ENCODE results near the gene FPR2.
"Not testable (repeated sequence)": the region's sequence is repeated elsewhere in the genome, so short reads cannot be mapped to it uniquely, and the experiment has no call there.

FPR2 gene

DNA sequence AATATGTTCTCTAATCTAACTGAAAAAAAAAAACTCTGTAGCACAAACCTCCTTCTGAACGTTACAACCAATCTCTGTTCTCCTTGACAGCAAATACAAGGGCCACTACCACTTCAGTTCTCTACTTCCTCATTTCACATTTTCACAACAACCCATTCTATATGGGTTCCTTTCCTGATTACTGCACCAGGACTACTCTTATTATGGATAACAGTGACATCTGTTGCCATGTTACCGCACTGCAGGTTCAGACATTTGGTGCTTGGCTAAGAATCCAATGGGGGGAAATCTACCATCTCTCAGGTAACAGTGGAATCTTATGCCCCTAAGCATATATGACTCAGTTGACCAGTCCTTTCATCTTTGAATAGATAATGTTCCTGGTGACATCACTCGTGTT is 22.4 kb downstream of the FPR2 start:
- no peak for DNase-seq (ENCODE audit: low spot score)

DNA sequence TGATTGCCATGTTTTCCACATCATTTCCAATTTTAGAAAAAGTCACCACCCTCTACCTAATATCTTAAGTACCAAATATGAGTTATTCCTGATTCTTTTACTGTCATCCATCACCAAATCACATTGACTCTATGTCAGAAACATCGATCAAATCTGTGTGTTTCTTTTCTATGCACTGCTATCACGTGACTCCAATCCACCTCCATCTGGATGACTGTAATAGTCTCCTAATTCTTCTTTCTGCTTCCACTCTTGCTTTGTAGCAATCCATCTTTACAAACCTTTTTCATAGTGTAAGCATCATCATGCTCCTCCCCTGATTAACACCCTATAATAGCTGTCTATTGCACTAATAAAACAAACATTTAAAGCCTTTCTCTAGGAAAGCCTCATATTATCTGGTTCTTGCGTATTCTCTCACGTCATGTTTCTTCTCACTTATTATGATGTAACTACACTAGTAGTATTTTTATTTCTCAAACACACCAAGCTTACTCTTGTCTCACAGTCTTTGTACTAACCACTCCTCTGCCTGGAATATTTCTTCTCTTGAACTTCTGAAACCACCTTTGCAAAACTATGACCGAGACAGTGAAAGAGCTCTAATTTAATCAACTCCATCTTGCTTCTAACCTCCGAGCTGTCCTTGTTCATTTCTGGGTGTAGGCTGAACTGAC is 23.3 kb downstream of the FPR2 start:
- no peak for DNase-seq (ENCODE audit: low spot score)

DNA sequence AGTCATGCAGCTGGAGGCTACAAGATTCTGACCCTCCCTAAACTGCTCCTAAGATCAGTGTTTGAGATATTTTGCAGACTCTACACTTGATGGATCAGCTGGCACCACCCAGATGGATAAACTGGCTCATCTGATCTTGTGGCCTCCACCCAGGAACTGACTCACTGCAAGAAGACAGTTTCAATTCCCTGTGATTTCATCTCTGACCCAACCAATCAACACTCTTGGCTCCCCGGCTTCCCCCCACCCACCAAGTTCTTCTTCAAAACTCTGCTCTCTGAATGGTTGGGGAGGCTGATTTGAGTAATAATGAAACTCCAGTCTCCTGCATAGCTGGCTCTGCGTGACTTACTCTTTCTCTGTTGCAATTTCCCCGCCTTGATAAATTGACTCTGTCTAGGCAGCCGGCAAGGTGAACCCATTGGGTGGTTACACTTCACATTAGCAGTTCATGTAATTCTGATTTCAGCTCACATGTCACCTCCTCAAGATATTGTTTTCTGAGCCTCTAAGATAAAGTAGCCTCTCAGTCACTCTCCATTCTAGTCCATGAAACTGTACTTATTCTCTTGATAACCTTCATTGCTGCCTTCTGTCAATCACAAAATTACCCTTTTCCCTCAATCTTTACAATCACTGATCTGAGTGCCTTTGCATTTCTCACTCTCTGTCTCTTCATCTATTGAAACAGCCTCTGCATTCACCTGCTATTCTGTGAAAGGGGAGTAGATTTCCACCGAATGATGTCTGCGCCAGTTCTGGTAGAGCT is 24.1 kb downstream of the FPR2 start:
- DNase-seq (ENCODE audit: low spot score) = no peak

DNA sequence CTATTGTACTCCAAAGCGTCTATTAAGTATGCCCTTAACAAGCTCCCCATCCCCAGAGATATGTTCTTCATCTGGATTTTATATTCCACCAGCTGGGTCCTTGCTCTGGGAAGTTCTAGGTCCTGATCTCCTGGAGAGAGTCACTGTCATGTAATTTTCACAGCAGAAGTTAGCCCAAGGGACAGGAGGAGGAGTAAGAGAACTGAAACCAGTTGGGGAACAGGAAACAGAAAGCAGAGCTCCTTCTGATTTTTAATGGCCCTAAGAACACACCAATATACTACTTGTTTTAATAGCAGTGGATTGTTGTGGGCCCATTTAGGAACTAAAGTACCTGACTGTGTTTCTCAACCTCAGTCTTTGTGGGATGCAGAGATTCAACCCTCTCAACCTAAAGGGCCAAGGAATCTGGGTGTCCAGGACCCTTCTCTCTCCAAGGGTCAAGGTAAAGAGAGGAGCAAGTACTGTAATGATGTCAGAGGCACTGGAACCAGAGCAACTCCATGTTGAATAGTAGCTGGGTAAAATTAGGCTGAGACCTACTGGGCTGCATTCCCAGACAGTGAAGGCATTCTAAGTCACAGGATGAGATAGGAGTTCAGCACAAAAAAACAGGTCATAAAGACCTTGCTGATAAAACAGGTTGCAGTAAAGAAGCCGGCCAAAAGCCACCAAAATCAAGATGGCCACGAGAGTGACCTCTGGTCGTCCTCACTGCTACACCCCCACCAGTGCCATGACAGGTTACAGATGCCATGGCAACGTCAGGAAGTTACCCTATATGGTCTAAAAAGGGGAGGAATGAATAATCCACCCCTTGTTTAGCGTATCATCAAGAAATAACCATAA is 25.9 kb downstream of the FPR2 start:
- no peak for DNase-seq (ENCODE audit: low spot score)

DNA sequence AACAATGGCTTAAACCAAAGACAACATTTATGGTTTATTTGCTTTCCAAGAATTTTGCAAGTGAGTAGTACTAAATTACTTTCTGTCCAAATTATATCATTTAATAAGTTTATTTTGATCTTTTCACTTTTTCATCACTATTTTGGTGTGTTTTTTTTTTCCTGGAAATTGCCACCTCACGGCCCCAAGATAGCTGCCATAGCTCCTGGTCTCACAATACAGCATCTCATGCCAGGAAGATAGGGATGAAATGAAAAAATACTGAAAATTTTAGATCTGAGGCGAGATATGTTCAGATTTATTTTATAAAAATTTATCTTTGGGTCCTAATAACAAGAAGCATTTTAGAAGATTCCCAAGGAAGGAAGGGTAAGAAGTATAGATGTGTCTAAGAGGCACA is 27.0 kb downstream of the FPR2 start:
- no peak for DNase-seq (ENCODE audit: low spot score)

DNA sequence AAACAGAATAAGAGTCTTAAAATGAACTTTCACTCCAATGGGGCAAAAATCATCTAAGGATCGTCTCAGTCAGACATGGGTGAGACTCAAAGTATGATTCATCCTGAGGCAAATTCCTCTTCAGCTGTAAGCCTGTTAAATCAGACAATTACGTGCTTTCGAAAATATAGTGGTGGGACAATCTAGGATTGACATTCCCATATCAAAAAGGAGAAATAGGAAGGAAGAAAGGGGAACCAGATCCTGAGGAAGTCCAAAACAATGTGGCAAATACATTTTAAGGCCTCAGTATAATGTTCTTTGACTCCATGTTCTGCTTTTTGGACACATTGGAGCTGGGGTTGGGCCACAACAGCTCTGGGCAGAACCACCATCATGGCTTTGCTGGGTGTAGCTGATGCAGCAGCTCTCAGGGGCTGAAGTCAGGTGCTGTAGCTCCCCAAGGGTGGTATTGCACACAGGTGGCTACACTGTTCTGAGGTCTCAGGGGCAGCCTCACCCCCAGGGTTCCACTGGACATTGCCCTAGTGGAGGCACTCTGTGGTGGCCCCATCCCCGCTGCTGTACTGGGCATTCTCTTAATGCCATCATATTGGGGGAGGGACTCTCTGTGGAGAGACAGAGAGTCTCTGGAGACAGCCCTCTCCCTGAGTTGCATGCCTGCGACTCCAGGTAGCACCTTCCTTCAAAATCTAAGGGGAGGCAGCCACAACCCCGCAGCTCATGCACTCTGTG is 28.2 kb downstream of the FPR2 start:
- DNase-seq (ENCODE audit: low spot score) = no peak

DNA sequence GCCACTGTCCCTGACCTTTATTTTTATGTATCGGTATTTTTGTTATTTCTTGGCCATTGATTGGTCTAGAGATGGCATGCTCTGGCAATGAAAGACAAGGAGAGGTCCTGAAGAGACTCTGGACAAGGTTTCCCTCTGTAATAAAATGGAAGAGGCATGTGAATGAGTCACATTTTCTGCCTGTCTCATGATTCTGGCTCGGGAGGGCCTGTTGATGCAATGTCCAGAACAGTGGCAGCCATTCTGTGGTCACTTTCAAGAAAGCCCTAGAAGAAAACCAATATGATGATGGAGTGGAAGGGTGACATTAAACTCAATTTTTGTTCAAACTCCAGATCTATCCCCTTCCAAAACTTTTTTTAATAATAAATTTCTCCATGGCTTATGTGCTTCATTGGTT is 32.0 kb downstream of the FPR2 start:
- DNase-seq (ENCODE audit: low spot score) = no peak

DNA sequence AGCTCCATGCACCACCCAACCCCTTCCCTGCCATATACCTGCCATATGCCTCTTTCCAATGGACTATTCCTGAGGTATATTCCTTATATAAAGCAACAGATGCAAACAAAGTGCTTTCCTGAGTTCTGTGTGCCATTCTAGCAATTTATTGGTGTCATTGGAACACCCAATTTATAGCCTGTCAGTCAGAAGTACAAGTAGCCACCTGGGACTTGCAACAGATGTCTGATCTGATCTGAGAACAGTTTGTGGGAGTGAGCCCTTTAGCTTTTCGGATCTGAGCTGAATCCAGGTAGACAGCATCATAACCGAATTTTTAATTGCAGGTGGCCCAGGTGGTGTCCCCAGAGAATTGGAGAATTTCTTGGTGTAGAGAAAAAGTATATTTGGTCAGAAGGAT is 33.0 kb downstream of the FPR2 start:
- no peak for DNase-seq (ENCODE audit: low spot score)

DNA sequence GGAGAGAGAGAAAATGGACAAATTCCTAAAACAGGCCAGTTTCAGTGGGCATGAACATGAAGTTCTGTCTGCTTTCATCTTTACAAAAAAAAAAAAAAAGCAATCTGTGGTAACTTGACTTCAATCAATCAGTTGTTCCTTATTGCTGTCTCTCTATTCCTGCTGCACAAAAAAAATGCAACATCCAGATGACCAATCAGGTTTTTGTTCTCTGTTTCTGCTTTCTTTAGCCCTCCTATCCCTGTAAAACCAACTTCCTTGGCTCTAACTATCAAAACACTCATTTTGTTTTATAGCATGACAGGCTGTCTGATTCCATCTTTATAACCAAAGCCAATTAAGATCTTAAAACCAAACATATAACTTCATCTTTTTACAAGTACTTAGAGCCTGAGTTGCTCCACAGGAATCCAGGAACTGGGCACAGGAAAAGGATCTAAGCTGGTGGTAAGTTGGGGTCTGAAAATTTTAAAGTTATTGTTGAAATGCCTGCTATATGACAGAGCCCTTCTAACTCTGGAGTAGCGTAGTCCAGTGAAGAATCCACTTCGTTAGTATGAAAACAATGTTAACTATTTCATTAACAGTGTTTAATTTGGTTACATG is 34.0 kb downstream of the FPR2 start, which contains the start of gene FPR3:
TSS of gene FPR3 (plus strand) at position 273 of the 606 bp plus-strand sequence. CDS start 28,592 bp downstream, outside the sequence.
- DNase-seq (ENCODE audit: low spot score) = no peak

DNA sequence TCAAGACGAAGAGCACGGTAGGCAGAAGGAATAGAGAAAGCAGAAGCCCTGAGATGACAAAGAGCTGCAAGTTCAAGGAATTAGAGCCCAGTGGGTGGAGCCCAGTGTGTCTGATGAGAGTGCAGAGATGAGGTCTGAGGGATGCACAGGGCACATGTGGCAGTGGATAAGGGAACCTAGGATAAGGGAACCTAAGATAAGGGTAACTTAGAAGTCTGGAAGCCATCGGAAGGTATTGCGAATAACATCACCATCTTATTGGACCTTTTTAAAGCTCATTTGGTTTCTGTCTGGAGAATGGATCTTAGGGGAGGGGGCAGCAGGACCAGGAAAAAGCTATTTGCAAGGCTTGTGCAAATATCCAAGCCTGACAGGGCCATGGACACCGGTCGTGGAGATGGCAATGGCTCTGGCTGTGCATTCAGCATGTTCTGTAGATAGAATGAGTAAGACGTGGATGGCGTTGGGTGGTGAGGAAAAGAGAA is 35.3 kb downstream of the FPR2 start:
- DNase-seq (ENCODE audit: low spot score) = peak; percentile 12

DNA sequence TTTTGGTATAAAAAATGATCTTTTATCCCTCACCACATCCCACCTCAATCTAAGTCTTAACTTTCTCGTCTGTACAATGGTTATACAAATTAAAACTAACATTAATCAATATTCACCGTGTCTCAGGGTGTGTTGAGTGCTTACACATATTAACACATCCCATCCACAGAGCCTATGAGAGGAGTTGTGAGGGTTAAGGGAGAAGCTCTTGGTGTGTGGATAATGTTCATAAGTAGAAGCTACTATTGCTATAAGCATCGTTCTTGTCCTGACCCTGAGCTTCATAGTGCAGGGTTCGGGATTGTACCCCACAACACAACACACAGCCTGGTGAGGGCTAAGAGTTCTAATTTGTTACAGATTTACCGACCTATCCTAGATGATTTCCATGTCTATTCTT is 36.5 kb downstream of the FPR2 start:
- no peak for DNase-seq (ENCODE audit: low spot score)

DNA sequence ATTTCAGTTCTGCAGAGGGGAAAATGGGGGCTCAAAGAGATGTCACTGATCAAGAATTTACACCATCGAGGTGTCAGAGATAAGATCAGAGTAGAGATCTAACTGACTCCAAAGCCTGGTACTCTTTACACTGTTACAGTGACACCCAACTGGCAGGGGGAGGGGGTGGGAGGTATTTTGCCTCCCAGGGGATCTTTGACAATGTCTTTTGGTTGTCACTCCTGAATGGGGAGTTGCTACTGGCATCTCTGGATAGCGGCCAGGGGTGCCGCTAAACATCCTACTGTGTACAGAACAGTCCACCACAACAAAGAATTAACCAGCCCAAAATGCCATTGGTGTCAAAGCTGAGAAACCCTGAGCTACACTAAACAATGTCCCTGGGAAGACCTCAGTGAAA is 37.1 kb downstream of the FPR2 start:
- DNase-seq (ENCODE audit: low spot score) = no peak

DNA sequence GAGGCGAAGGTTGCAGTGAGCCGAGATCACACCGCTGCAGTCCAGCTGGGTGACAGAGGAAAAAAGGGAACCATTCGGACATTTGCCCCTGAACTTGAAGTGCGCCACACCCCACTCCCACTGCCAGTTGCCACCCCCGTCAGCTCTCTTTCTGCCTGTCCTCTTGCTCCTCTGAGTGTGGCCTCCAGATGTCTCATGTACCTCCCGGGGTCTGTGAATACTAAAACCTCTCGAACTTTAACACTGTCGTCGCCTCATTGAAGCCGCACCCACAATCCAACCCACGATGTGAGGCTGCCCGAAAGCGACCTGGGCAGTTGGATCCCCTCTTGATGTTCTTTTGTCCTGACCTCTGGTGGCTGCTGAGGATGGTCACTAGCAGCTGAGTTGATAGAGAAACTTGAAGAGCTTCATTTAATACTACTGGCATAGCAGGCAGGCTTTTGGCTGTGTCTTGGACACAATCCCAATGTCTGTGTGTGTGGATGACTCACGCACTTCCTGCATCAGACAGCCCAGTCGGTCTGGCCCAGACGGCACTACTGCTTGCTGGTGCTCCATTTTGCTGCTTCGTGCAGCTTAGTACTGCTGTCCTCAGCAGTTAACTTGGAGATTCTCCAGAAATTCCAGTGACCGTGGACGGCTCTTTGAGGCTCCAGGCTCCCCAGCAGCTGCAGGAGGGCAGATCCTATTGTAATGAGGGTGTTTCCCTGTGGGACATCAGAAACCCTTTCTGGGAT is 38.2 kb downstream of the FPR2 start:
- DNase-seq (ENCODE audit: low spot score) = peak; percentile 13

DNA sequence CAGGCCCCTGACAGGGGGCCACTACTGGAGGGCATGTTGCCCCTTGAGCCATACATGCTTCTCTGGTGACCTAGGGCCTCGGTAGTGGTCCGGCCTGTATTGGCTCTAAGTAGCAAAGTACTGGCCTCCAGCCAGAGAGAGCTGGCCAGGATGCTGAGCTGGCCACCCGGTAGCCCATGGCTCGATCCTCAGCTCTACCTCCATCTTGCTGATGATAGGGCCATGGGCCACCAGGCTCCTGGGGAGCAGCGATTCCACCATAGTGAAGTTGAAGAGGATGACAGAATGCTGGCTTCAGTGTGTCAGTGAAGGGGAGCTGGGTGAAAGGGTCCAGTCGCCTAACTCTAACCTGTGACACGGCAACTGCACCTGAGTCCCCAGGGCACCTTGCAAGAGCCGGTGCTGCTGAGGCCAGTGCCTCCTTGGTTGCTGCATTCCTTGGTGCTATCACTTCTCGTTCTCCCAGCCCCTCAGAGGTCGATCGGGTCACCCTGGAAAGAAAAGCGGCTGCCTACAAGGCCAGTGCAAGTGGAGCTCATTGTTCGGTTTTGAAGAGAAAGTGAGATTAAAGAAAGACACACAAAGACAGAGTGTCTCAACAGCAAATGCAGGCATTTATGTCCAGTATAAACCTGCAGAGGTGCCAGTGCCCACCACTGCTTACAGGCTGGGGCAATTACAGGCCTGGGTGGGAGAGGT is 38.9 kb downstream of the FPR2 start:
- no peak for DNase-seq (ENCODE audit: low spot score)

DNA sequence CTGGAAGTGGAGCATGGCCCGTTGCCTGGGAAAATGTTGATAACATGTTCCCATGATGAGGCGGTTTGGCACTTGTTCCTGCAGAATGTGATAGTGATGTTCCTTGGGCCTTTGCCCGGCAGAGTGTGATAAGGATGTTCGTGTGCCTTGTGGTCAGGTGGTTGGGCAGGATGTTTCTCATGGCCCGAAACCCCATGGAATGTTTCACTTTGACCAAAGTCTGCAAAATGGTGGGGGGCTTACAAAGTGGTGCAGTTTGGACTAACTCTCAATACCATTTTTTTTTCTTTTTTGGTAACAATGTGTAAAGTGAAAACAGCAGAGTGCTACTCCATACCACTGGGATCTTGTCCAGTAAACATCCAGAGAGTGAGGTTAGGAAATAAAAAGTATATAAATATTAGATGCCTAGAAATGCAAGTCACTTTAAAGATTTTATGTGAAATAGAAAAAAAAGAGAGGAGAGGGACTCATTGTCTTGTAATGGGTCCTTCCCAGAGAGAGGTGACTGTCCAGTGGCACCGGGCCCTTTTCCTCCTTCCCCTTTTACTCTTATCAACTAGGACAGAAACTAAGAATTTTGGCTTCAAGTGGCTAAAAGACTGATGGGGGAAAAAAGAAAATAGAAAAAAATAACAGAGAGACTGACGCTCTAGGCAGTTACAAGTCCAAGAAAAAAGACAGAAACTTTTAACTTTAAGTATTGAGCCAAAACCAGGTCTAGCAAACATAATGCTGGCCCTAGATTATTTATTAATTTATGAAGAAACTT is 39.7 kb downstream of the FPR2 start:
- peak; percentile 26 for DNase-seq (ENCODE audit: low spot score)

DNA sequence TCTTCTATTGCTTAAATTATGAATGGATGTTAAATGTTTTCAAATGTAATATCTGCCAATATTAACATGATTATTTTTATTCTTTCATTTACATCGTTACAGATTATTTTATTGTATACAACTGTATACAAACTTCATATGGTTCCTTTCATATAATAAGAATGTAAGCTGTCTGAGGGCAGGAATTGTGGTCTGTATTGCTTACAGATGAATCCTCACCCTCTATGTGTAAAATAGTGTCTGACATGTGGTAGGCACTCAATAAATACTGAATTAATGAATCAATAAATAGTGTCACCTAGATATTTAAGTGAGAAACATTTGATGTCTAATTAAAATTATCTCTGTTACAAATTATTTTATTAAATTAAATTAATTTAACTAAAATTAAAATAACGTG is 41.8 kb downstream of the FPR2 start:
- no peak for DNase-seq (ENCODE audit: low spot score)

DNA sequence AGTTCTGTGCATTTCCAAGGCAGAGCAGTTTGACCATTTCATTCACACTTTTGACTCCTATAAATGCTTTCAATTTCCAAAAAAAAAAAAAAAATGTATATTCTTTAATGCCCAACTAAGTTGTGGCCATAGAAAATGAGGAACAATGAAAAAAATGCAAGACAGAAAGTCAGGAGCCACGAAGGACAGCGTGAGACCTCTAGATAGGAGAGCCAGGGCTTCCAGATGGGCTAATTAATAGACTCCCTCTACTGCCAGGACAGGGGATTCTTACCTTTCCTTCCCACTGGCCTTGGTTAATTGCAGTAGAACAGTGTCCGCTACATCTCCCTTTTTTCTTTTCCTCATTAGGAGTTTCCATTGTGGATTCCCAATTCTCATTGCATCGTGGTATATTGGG is 42.5 kb downstream of the FPR2 start:
- no peak for DNase-seq (ENCODE audit: low spot score)

DNA sequence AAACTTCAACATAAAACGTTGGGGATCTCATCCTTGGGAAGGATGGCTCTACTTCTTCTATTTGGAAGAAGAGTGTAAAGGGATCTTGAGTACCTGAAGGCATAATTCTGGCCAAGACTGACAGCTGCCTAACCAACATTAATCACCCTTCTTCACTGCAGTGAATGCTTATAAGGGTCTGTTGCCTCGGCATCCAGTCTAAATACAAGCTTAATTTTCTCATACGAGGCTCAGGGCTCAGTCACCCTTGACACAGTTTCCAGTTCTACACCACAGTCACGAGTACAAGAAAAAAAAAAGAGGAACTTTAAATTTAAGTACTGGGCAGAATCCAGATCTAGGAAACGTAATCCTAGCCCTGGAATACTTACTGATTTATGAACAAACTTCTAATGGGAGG is 43.0 kb downstream of the FPR2 start:
- no peak for DNase-seq (ENCODE audit: low spot score)

DNA sequence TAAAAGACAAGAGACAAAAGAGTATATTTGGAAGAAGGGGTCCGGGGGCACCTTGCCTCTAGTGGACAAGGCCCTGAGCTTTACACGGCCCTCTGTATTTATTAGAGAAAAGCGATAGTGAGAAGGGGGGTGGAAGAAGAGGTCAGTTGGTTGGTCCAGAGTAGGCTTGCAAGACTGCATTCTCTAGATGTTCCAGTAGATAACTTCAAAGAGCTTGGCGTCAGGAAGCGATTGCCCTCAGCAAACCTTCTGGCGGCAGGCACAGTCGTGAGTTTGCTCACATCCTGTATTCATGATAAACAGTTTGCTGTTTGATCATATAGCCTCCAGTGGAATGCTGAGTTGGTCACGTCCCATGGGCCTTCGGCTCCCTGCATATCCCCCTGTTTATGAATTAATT is 43.8 kb downstream of the FPR2 start:
- DNase-seq (ENCODE audit: low spot score) = not testable (repeated sequence)

Data from hematopoietic multipotent progenitor cell treated with erythropoietin and hydrocortisone succinate and interleukin-3 and kit ligand, for 17 days (in vitro differentiated cells).